Bronchial epithelial cell (primary cell): ENCODE measurements around the gene MYMK. TPM values are rescaled to one million over a fixed set of nuclear protein-coding genes. Genes with fewer than 3 reads are reported as not detected.

ENCODE experiments used
- DNase-seq: peaks from one replicate; pipeline ENCODE4 v3.0.0-alpha.2; 2010; ENCODE audit warnings: low read depth
- FAIRE-seq: peaks from 2 replicates; lab custom pipeline; 2011; peaks lifted over from hg19 to GRCh38; lab: Jason Lieb, UNC
- H3K27me3 ChIP-seq: 2 replicates; pipeline ENCODE4 v1.5.1; 2011; ENCODE audit warnings: low read length; ENCODE audit not compliant: control insufficient read depth, insufficient read depth
- H3K36me3 ChIP-seq: 2 replicates; pipeline ENCODE4 v1.5.1; 2011; ENCODE audit warnings: low read length; ENCODE audit not compliant: control insufficient read depth, insufficient read depth
- H3K4me3 ChIP-seq: 2 replicates; pipeline ENCODE4 v1.5.1; 2011; ENCODE audit warnings: mild to moderate bottlenecking, low read depth, low read length, control low read depth
- total RNA-seq: library from RNA; depleted of rRNA; stranded (reverse); fragments of >200 nt; gene quantifications from 2 replicates; pipeline ENCODE4 v1.2.1, GENCODE V29; 2014
- TF ChIP-seq, protein P1 (sequence below): IDR thresholded peaks from 2 replicates; pipeline ENCODE4 v1.5.1; 2011; ENCODE audit warnings: mild to moderate bottlenecking, moderate library complexity, low read length, control low read depth, inconsistent platforms; ENCODE audit not compliant: insufficient read depth, severe bottlenecking

The MYMK gene
- total RNA-seq, 1 donor from 2014 or later: not detected

DNA sequence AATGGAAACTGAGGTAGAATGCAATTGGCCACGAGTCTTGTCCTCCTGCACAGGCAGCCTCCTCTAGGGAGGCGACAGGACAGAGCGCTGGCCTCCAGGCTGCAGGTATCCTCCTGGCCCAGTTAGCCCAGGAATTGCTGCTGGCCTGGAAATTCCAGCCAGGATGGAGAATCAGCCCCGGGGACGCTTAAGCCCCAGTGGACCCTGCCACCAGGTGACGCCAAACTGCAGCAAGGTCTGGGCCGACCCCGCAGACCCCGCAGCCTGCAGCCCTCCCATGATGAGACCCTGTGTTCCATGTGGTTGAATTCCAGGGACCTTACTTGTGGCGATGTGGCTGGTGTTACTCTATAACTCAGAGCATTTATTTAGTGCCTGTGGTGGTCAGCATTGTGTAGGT lies 57.7 kb downstream of the MYMK start:
- FAIRE-seq (no peak), DNase-seq (no peak)
- Histone ChIP-seq H3K36me3 (peaks cover 3% of the 10 kb centered on the region), H3K4me3 (no peak overlapping the region), H3K27me3 (no peaks in the 10 kb centered on the region)
- TF ChIP-seq, protein P1, sequence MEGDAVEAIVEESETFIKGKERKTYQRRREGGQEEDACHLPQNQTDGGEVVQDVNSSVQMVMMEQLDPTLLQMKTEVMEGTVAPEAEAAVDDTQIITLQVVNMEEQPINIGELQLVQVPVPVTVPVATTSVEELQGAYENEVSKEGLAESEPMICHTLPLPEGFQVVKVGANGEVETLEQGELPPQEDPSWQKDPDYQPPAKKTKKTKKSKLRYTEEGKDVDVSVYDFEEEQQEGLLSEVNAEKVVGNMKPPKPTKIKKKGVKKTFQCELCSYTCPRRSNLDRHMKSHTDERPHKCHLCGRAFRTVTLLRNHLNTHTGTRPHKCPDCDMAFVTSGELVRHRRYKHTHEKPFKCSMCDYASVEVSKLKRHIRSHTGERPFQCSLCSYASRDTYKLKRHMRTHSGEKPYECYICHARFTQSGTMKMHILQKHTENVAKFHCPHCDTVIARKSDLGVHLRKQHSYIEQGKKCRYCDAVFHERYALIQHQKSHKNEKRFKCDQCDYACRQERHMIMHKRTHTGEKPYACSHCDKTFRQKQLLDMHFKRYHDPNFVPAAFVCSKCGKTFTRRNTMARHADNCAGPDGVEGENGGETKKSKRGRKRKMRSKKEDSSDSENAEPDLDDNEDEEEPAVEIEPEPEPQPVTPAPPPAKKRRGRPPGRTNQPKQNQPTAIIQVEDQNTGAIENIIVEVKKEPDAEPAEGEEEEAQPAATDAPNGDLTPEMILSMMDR: no peak

DNA sequence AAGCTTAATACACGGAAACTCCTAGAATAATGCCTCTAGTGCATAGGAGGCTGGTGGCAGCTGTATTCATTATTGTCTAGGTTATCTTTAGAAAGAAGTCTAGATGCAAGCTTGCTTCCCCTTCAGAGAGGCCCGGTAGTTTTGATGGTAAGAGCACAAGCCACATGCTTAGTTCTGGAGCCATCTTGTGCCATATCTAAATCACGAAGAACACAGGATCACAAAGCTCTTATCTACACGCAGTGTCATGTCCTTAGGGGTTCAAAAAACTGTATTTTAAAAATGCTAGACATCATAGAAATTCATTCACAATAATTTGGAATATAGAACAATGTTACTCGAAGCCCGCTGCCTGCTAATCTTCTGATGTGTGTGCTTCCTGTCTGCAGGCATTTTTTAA lies 58.8 kb downstream of the MYMK start:
- FAIRE-seq (no peak), DNase-seq (no peak)
- TF ChIP-seq, protein P1: no peak
- Histone ChIP-seq H3K4me3 (no peak overlapping the region), H3K27me3 (no peaks in the 10 kb centered on the region), H3K36me3 (peaks cover 1% of the 10 kb centered on the region)

DNA sequence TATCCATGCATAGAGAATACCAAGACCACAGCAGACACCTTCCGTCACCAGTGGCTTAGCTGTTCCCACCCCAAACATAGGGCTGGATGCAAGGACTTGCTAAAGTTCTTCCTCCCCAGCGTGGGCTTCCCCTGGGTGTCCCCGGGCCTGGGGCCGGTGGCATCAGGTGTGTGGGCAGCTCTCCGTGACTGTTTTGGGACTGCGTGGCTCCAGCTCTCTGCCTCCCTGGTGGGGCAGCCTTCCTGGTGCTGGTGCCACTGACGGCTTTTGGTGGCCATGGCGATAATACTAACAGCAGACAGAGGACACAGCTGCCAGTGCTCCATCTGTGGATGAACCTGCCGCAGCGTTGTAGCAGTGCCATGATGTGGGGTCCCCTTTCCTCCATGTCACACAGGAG lies 60.1 kb downstream of the MYMK start:
- Histone ChIP-seq H3K4me3 (no peak overlapping the region), H3K36me3 (peaks cover 1% of the 10 kb centered on the region), H3K27me3 (no peaks in the 10 kb centered on the region)
- TF ChIP-seq, protein P1: no peak
- FAIRE-seq (no peak), DNase-seq (no peak)

Other genes with a start within 250 kb of the MYMK start
- gene ABO, start 249.8 kb downstream of the MYMK start, total RNA-seq: 1.8 and 1.9 TPM in 2 replicates
- gene SURF6, start 188.8 kb downstream of the MYMK start, total RNA-seq: 9.0 and 11.1 TPM in 2 replicates
- 17.5 and 21.3 TPM in 2 replicates for gene MED22, start 176.8 kb downstream of the MYMK start, total RNA-seq
- gene RPL7A, start 176.7 kb downstream of the MYMK start, total RNA-seq: 2,200 and 3,023 TPM in 2 replicates
- gene SURF1, start 168.5 kb downstream of the MYMK start, total RNA-seq: 23.4 and 44.5 TPM in 2 replicates
- 46.6 and 51.3 TPM in 2 replicates for gene SURF2, start 168.4 kb downstream of the MYMK start, total RNA-seq
- gene SURF4, start 148.9 kb downstream of the MYMK start, total RNA-seq: 269 and 295 TPM in 2 replicates
- under 0.01 and 0.38 TPM in 2 replicates for gene STKLD1, start 148.6 kb downstream of the MYMK start, total RNA-seq
- 13.7 and 15.5 TPM in 2 replicates for gene REXO4, start 106.9 kb downstream of the MYMK start, total RNA-seq
- gene ADAMTS13, start 102.6 kb downstream of the MYMK start, total RNA-seq: 0.53 and 1.0 TPM in 2 replicates
- gene CACFD1, start 65.0 kb downstream of the MYMK start, total RNA-seq: 5.5 and 9.2 TPM in 2 replicates
- gene SLC2A6, start 45.9 kb downstream of the MYMK start, total RNA-seq: 2.6 and 2.9 TPM in 2 replicates
- not detected in 2 replicates for gene ADAMTSL2, start 9.7 kb upstream of the MYMK start, total RNA-seq
- gene FAM163B, start 84.4 kb upstream of the MYMK start, total RNA-seq: not detected in 2 replicates
- not detected in 2 replicates for gene DBH, start 111.4 kb upstream of the MYMK start, total RNA-seq
- under 0.01 and 0.26 TPM in 2 replicates for gene SARDH, start 213.4 kb upstream of the MYMK start, total RNA-seq